ENCODE data around the gene ITGB5. TPM values are rescaled to one million over a fixed set of nuclear protein-coding genes. Genes with fewer than 3 reads are reported as not detected.

ITGB5 gene
- total RNA-seq, 2 experiments from 2014 or later, result not detected

GRCh38 chr3:124776856-124777255 lies 110.3 kb downstream of the ITGB5 start:
- H4K20me1 ChIP-seq (ENCODE audit: insufficient read depth, low read length), result no peaks in the 10 kb centered on the region
- H3K9me2 ChIP-seq (ENCODE audit: insufficient read depth, low read length), result no peaks in the 10 kb centered on the region
- TF ChIP-seq CTCF (conservative IDR thresholded peaks at IDR 0.05; ENCODE audit: low read length), result no peak
- ChIA-PET CTCF (ENCODE audit: unreplicated experiment) (no interaction called here), POLR2A (no interaction called here)
- H3K4me1 ChIP-seq (ENCODE audit: insufficient read depth, low read length, poor library complexity, severe bottlenecking), result no peaks in the 10 kb centered on the region
- no peaks in the 10 kb centered on the region for H3K79me2 ChIP-seq (ENCODE audit: insufficient read depth, low read depth, low read length)
- H3K27ac ChIP-seq (ENCODE audit: low read depth, low read length, poor library complexity, severe bottlenecking), result no peak overlapping the region
- no peak overlapping the region for H3K4me3 ChIP-seq (ENCODE audit: low read depth, low read length, poor library complexity, severe bottlenecking)
- no TSS peak for BruUV-seq (replicated peaks)
- no peak overlapping the region for H3K4me2 ChIP-seq (ENCODE audit: low read length)
- H3K36me3 ChIP-seq (ENCODE audit: insufficient read depth, low read length), result no peaks in the 10 kb centered on the region
- DNase-seq (ENCODE audit: low spot score), result no peak
- no peaks in the 10 kb centered on the region for H3K9me3 ChIP-seq (ENCODE audit: low read length)
- no peak overlapping the region for H2AFZ ChIP-seq (ENCODE audit: low read length)
- intact Hi-C loops (cut with micrococcal nuclease; ENCODE audit: unreplicated experiment), result no loop called here

- Histone ChIP-seq H3K4me2 (ENCODE audit: low read length) (no peak overlapping the region), H4K20me1 (ENCODE audit: insufficient read depth, low read length) (no peaks in the 10 kb centered on the region), H3K9me3 (ENCODE audit: low read length) (no peaks in the 10 kb centered on the region), H3K9me2 (ENCODE audit: insufficient read depth, low read length) (no peaks in the 10 kb centered on the region), H3K79me2 (ENCODE audit: insufficient read depth, low read depth, low read length) (no peaks in the 10 kb centered on the region), H3K27ac (ENCODE audit: low read depth, low read length, poor library complexity, severe bottlenecking) (no peak overlapping the region), H3K4me3 (ENCODE audit: low read depth, low read length, poor library complexity, severe bottlenecking) (no peak overlapping the region), H3K36me3 (ENCODE audit: insufficient read depth, low read length) (no peaks in the 10 kb centered on the region), H2AFZ (ENCODE audit: low read length) (no peak overlapping the region), H3K4me1 (ENCODE audit: insufficient read depth, low read length, poor library complexity, severe bottlenecking) (no peaks in the 10 kb centered on the region)
- POLR2A ChIA-PET, result no interaction called here
- no peak for DNase-seq (ENCODE audit: low spot score)
- no TSS peak for BruUV-seq (replicated peaks)
- CTCF ChIA-PET (ENCODE audit: unreplicated experiment), result no interaction called here
- TF ChIP-seq CTCF (conservative IDR thresholded peaks at IDR 0.05; ENCODE audit: low read length) (no peak), EZH2phosphoT487 (IDR thresholded peaks at IDR 0.05; ENCODE audit: borderline replicate concordance, low read depth, low read length) (no peak)
- intact Hi-C loops (cut with micrococcal nuclease; ENCODE audit: unreplicated experiment), result no loop called here
Measured at GRCh38 chr3:124775877-124776276, 111.3 kb downstream of the ITGB5 start.

GRCh38 chr3:124774841-124775402 lies 112.2 kb downstream of the ITGB5 start:
- no peak for TF ChIP-seq CTCF (conservative IDR thresholded peaks at IDR 0.05; ENCODE audit: low read length)
- no peak for TF ChIP-seq EZH2phosphoT487 (IDR thresholded peaks at IDR 0.05; ENCODE audit: borderline replicate concordance, low read depth, low read length)
- Histone ChIP-seq H3K27ac (ENCODE audit: low read depth, low read length, poor library complexity, severe bottlenecking) (no peak overlapping the region), H2AFZ (ENCODE audit: low read length) (no peak overlapping the region), H3K4me3 (ENCODE audit: low read depth, low read length, poor library complexity, severe bottlenecking) (no peak overlapping the region), H3K9me2 (ENCODE audit: insufficient read depth, low read length) (no peaks in the 10 kb centered on the region), H3K4me1 (ENCODE audit: insufficient read depth, low read length, poor library complexity, severe bottlenecking) (no peaks in the 10 kb centered on the region), H3K79me2 (ENCODE audit: insufficient read depth, low read depth, low read length) (no peaks in the 10 kb centered on the region), H3K36me3 (ENCODE audit: insufficient read depth, low read length) (no peaks in the 10 kb centered on the region), H3K4me2 (ENCODE audit: low read length) (no peak overlapping the region), H3K9me3 (ENCODE audit: low read length) (no peaks in the 10 kb centered on the region), H4K20me1 (ENCODE audit: insufficient read depth, low read length) (no peaks in the 10 kb centered on the region)
- no peak for DNase-seq (ENCODE audit: low spot score)
- POLR2A ChIA-PET, result no interaction called here
- intact Hi-C loops (cut with micrococcal nuclease; ENCODE audit: unreplicated experiment), result no loop called here
- BruUV-seq (replicated peaks), result no TSS peak
- CTCF ChIA-PET (ENCODE audit: unreplicated experiment), result no interaction called here
